ENCODE results near the gene LTBP3.

The LTBP3 gene

DNA sequence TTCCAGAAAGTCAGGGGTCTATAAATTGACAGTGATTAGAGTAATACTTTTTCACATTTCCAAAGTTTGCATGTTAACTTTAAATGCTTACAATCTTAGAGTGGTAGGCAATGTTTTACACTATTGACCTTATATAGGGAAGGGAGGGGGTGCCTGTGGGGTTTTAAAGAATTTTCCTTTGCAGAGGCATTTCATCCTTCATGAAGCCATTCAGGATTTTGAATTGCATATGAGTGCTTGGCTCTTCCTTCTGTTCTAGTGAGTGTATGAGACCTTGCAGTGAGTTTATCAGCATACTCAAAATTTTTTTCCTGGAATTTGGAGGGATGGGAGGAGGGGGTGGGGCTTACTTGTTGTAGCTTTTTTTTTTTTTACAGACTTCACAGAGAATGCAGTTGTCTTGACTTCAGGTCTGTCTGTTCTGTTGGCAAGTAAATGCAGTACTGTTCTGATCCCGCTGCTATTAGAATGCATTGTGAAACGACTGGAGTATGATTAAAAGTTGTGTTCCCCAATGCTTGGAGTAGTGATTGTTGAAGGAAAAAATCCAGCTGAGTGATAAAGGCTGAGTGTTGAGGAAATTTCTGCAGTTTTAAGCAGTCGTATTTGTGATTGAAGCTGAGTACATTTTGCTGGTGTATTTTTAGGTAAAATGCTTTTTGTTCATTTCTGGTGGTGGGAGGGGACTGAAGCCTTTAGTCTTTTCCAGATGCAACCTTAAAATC, 54.0 kb downstream of the LTBP3 start:
- TF ChIP-seq, protein P1, sequence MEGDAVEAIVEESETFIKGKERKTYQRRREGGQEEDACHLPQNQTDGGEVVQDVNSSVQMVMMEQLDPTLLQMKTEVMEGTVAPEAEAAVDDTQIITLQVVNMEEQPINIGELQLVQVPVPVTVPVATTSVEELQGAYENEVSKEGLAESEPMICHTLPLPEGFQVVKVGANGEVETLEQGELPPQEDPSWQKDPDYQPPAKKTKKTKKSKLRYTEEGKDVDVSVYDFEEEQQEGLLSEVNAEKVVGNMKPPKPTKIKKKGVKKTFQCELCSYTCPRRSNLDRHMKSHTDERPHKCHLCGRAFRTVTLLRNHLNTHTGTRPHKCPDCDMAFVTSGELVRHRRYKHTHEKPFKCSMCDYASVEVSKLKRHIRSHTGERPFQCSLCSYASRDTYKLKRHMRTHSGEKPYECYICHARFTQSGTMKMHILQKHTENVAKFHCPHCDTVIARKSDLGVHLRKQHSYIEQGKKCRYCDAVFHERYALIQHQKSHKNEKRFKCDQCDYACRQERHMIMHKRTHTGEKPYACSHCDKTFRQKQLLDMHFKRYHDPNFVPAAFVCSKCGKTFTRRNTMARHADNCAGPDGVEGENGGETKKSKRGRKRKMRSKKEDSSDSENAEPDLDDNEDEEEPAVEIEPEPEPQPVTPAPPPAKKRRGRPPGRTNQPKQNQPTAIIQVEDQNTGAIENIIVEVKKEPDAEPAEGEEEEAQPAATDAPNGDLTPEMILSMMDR (IDR thresholded peaks at IDR 0.05; ENCODE audit: extremely low read depth, missing control alignments) = no peak
- no peak for DNase-seq (ENCODE audit: low spot score)

GRCh38 chr11:65503368-65503948, 54.7 kb downstream of the LTBP3 start:
- TF ChIP-seq, protein P1 (IDR thresholded peaks at IDR 0.05; ENCODE audit: extremely low read depth, missing control alignments) = no peak
- no peak for DNase-seq (ENCODE audit: low spot score)

DNA sequence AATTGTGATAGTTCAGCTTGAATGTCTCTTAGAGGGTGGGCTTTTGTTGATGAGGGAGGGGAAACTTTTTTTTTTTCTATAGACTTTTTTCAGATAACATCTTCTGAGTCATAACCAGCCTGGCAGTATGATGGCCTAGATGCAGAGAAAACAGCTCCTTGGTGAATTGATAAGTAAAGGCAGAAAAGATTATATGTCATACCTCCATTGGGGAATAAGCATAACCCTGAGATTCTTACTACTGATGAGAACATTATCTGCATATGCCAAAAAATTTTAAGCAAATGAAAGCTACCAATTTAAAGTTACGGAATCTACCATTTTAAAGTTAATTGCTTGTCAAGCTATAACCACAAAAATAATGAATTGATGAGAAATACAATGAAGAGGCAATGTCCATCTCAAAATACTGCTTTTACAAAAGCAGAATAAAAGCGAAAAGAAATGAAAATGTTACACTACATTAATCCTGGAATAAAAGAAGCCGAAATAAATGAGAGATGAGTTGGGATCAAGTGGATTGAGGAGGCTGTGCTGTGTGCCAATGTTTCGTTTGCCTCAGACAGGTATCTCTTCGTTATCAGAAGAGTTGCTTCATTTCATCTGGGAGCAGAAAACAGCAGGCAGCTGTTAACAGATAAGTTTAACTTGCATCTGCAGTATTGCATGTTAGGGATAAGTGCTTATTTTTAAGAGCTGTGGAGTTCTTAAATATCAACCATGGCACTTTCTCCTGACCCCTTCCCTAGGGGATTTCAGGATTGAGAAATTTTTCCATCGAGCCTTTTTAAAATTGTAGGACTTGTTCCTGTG, 55.4 kb downstream of the LTBP3 start:
- DNase-seq (ENCODE audit: low spot score) = no peak
- TF ChIP-seq, protein P1 (IDR thresholded peaks at IDR 0.05; ENCODE audit: extremely low read depth, missing control alignments) = no peak

DNA sequence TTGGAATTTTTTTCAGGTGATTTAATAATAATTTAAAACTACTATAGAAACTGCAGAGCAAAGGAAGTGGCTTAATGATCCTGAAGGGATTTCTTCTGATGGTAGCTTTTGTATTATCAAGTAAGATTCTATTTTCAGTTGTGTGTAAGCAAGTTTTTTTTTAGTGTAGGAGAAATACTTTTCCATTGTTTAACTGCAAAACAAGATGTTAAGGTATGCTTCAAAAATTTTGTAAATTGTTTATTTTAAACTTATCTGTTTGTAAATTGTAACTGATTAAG, 55.9 kb downstream of the LTBP3 start:
- no peak for DNase-seq (ENCODE audit: low spot score)
- TF ChIP-seq, protein P1 (IDR thresholded peaks at IDR 0.05; ENCODE audit: extremely low read depth, missing control alignments) = no peak

GRCh38 chr11:65501472-65502273, 56.5 kb downstream of the LTBP3 start:
- no peak for DNase-seq (ENCODE audit: low spot score)
- TF ChIP-seq, protein P1 (IDR thresholded peaks at IDR 0.05; ENCODE audit: extremely low read depth, missing control alignments) = no peak

DNA sequence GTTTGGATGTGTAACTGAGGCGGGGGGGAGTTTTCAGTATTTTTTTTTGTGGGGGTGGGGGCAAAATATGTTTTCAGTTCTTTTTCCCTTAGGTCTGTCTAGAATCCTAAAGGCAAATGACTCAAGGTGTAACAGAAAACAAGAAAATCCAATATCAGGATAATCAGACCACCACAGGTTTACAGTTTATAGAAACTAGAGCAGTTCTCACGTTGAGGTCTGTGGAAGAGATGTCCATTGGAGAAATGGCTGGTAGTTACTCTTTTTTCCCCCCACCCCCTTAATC, 57.0 kb downstream of the LTBP3 start:
- TF ChIP-seq, protein P1 (IDR thresholded peaks at IDR 0.05; ENCODE audit: extremely low read depth, missing control alignments) = no peak
- DNase-seq (ENCODE audit: low spot score) = no peak

Data from GM20000 (cell line).